ENCODE results near the gene AADAT.

DNA sequence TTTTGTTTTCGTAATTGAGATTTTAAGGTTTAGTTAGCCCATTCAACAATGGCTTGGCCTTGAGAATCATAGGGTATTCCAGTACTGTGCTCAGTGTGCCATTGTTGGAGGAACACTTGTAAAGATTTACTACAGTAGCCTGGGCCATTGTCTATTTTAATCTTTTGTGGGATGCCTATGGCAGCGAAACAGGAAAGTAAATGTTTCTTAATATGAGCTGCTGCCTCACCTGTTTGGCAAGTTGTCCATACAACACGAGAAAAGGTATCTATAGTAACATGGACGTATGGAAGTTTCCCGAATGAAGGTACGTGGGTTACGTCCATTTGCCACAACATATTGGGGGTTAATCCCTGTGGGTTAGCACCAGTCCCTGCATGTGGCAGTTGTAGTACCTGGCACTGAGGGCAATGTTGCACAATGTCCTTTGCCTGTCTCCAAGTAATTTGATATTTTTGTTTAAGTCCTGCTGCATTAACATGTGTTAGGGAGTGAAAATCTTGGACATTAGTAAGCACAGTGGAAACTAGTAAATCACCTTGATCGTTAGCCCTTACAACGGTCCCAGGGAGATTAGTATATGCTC is 38.6 kb upstream of the AADAT start:
- no peak for TF ChIP-seq POLR2A (IDR thresholded peaks at IDR 0.05)
- TF ChIP-seq, protein P1, sequence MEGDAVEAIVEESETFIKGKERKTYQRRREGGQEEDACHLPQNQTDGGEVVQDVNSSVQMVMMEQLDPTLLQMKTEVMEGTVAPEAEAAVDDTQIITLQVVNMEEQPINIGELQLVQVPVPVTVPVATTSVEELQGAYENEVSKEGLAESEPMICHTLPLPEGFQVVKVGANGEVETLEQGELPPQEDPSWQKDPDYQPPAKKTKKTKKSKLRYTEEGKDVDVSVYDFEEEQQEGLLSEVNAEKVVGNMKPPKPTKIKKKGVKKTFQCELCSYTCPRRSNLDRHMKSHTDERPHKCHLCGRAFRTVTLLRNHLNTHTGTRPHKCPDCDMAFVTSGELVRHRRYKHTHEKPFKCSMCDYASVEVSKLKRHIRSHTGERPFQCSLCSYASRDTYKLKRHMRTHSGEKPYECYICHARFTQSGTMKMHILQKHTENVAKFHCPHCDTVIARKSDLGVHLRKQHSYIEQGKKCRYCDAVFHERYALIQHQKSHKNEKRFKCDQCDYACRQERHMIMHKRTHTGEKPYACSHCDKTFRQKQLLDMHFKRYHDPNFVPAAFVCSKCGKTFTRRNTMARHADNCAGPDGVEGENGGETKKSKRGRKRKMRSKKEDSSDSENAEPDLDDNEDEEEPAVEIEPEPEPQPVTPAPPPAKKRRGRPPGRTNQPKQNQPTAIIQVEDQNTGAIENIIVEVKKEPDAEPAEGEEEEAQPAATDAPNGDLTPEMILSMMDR (IDR thresholded peaks at IDR 0.05), result no peak

Data from ovary (tissue), 3 donors.